ENCODE measurements around the gene PURB.

- TF ChIP-seq, protein P1, sequence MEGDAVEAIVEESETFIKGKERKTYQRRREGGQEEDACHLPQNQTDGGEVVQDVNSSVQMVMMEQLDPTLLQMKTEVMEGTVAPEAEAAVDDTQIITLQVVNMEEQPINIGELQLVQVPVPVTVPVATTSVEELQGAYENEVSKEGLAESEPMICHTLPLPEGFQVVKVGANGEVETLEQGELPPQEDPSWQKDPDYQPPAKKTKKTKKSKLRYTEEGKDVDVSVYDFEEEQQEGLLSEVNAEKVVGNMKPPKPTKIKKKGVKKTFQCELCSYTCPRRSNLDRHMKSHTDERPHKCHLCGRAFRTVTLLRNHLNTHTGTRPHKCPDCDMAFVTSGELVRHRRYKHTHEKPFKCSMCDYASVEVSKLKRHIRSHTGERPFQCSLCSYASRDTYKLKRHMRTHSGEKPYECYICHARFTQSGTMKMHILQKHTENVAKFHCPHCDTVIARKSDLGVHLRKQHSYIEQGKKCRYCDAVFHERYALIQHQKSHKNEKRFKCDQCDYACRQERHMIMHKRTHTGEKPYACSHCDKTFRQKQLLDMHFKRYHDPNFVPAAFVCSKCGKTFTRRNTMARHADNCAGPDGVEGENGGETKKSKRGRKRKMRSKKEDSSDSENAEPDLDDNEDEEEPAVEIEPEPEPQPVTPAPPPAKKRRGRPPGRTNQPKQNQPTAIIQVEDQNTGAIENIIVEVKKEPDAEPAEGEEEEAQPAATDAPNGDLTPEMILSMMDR (conservative IDR thresholded peaks at IDR 0.05; ENCODE audit: low read depth, low read length), result no peak
- TF ChIP-seq EZH2phosphoT487 (IDR thresholded peaks at IDR 0.05; ENCODE audit: borderline replicate concordance, low read length) (no peak), EZH2 (IDR thresholded peaks at IDR 0.05; ENCODE audit: low read length, unreplicated experiment) (no peak)
Measured at GRCh38 chr7:44876393-44876792, 8.9 kb downstream of the PURB start.

Measured in PC-3 (cell line).